H1 (cell line): ENCODE results near the gene PCDH9. TPM values are rescaled to one million over a fixed set of nuclear protein-coding genes. Genes with fewer than 3 reads are reported as not detected.

Experiments used
- EZH2 ChIP-seq: fragments of 200-600 bp; sonication (generic); IDR thresholded peaks from 2 replicates; pipeline ENCODE4 v1.7.1; 2012; ENCODE audit warnings: low read depth, mild to moderate bottlenecking, moderate library complexity, low read length, inconsistent platforms; ENCODE audit not compliant: severe bottlenecking
- JUND ChIP-seq: IDR thresholded peaks from 2 replicates; pipeline ENCODE4 v1.6.1; 2011; ENCODE audit warnings: mild to moderate bottlenecking, improper control_type of control experiment, low read length
- YY1 ChIP-seq: IDR thresholded peaks from 2 replicates; pipeline ENCODE4 v1.6.1; 2011; ENCODE audit warnings: low read depth, mild to moderate bottlenecking, low read length
- polyA plus RNA-seq, 7 experiments: library from polyadenylated mRNA; depleted of rRNA in 3 of 7; stranded (reverse) in 5 of 7; unstranded in 2 of 7; fragments of >200 nt in 5 of 7; fragments of 200-250 nt in 2 of 7; gene quantifications; 1 replicate in 5 of 7; 2 replicates in 1 of 7; 4 replicates in 1 of 7; pipeline versions ENCODE4 v1.2.1 to v1.2.3, GENCODE V29; 2011 to 2013; ENCODE audit warnings: missing spikeins in 2 of 7, mixed read lengths in 2 of 7
- total RNA-seq: library from RNA; stranded (reverse); fragmentation: NEBNext Ultra II Directional; extraction: Animal tissue kit (Norgen Biotek cat#: 25700); gene quantifications from 2 replicates; pipeline ENCODE4 v1.2.1, GENCODE V29; 2021

Gene PCDH9
- total and polyA plus RNA-seq, 2 of the 8 experiments (the other 6 are each of a cell fraction or from before 2014, with no cell fraction given), result 0.12 to 0.60 TPM

- TF ChIP-seq YY1 (no peak), EZH2 (no peak), JUND (no peak)
Observed at GRCh38 chr13:66842766-66843165, 387.4 kb downstream of the PCDH9 start (continued).
